Measurements from ENCODE around the gene FGD4. TPM values are rescaled to one million over a fixed set of nuclear protein-coding genes. Genes with fewer than 3 reads are reported as not detected.
"Not testable (repeated sequence)": the region's sequence is repeated elsewhere in the genome, so short reads cannot be mapped to it uniquely, and the experiment has no call there.

The FGD4 gene
- total RNA-seq, 2 donors from 2014 or later: 0.09 to 1.7 TPM

DNA sequence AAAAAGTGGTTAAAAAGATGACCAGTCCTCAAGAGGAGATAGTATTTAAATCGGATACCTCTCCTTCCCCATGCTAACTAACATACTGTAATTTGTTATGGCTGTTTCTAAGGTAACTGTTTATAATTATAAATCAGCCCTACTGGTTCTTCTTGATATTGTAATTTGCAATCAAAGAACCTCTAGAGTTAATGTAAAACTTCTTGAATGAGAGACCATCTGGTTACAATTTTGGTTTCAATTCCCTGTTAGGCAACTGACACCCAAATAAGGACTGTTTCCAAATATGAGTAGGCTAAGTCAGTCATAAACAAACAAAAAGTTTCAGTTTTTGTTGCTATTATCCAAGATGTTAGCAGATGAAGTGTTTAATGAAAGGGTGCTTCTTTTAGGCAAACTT is 159.5 kb downstream of the FGD4 start:
- DNase-seq: no peak
- no peaks in the 10 kb centered on the region for H3K4me1 Mint-ChIP-seq (ENCODE audit: low read depth)
- no peak overlapping the region for H3K27ac Mint-ChIP-seq
- no peak overlapping the region for H3K4me3 Mint-ChIP-seq
- H3K9me3 Mint-ChIP-seq: no peaks in the 10 kb centered on the region
- H3K27me3 Mint-ChIP-seq (ENCODE audit: low read depth): no peaks in the 10 kb centered on the region
- ATAC-seq (replicated peaks in 1 of 2): peak; percentile 64 to 68
- no peaks in the 10 kb centered on the region for H3K36me3 Mint-ChIP-seq (ENCODE audit: insufficient read depth in 2 of 2)

GRCh38 chr12:32559434-32559833 is 160.1 kb downstream of the FGD4 start:
- Mint-ChIP-seq H3K36me3 (ENCODE audit: insufficient read depth in 2 of 2) (no peaks in the 10 kb centered on the region), H3K27ac (no peak overlapping the region), H3K4me3 (no peak overlapping the region), H3K9me3 (no peaks in the 10 kb centered on the region), H3K27me3 (ENCODE audit: low read depth) (no peaks in the 10 kb centered on the region), H3K4me1 (ENCODE audit: low read depth) (no peaks in the 10 kb centered on the region)
- ATAC-seq (replicated peaks in 1 of 2) (no peak), DNase-seq (no peak)

DNA sequence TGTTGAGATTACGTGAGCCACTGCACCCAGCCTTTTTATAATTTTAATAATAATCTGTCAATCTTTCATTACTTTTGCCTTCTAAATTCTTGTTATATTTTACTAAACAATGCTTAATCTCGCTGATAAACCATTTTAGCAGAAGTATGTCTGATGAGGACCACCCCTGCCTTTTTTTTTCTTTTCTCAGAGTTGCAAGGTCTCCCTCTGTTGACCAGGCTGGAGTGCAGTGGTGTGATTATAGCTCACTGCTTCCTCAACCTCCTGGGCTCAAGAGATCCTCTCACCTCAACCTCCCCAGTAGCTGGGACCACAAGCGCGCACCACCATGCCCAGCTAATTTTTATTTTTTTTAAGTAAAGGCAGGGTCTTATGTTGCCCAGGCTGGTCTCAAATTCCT is 161.2 kb downstream of the FGD4 start:
- Mint-ChIP-seq H3K4me1 (ENCODE audit: low read depth) (no peaks in the 10 kb centered on the region), H3K27me3 (ENCODE audit: low read depth) (no peaks in the 10 kb centered on the region), H3K36me3 (ENCODE audit: insufficient read depth in 2 of 2) (no peaks in the 10 kb centered on the region), H3K9me3 (no peaks in the 10 kb centered on the region), H3K27ac (no peak overlapping the region), H3K4me3 (no peak overlapping the region)
- ATAC-seq (replicated peaks in 1 of 2) (no peak), DNase-seq (no peak)

DNA sequence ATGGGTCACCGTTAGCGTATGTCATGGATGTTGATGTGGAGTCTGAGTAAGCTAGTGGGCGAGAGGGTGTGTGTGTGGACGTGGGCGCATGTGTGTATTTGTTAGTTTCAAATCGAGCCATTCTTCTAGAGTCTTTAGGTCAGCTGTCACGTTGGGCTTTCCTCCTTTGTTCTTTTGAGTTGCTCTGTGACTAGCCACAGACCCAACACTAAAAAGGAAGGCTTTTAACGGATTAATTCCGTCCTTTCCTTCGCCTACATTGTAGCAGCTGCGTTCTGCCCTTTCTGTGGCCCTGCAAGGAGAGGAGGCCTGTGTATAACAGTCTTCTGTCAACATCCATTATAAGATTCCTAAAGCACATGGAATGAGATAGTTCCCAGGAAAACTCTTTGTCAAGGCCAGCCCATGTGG is 162.6 kb downstream of the FGD4 start:
- no peaks in the 10 kb centered on the region for H3K9me3 Mint-ChIP-seq
- H3K4me1 Mint-ChIP-seq (ENCODE audit: low read depth): no peaks in the 10 kb centered on the region
- DNase-seq (no peak), ATAC-seq (replicated peaks in 1 of 2) (peak in 1 of 2 donors; percentile 21)
- H3K27ac Mint-ChIP-seq: no peak overlapping the region
- H3K36me3 Mint-ChIP-seq (ENCODE audit: insufficient read depth in 2 of 2): no peaks in the 10 kb centered on the region
- H3K4me3 Mint-ChIP-seq: no peak overlapping the region
- no peaks in the 10 kb centered on the region for H3K27me3 Mint-ChIP-seq (ENCODE audit: low read depth)

- H3K4me1 Mint-ChIP-seq (ENCODE audit: low read depth); H3K9me3 Mint-ChIP-seq; H3K27me3 Mint-ChIP-seq (ENCODE audit: low read depth); ATAC-seq (replicated peaks in 1 of 2); H3K36me3 Mint-ChIP-seq (ENCODE audit: insufficient read depth in 2 of 2); H3K27ac Mint-ChIP-seq; H3K4me3 Mint-ChIP-seq; DNase-seq: not testable (repeated sequence)
Observed at GRCh38 chr12:32562413-32562812, 163.1 kb downstream of the FGD4 start.

DNA sequence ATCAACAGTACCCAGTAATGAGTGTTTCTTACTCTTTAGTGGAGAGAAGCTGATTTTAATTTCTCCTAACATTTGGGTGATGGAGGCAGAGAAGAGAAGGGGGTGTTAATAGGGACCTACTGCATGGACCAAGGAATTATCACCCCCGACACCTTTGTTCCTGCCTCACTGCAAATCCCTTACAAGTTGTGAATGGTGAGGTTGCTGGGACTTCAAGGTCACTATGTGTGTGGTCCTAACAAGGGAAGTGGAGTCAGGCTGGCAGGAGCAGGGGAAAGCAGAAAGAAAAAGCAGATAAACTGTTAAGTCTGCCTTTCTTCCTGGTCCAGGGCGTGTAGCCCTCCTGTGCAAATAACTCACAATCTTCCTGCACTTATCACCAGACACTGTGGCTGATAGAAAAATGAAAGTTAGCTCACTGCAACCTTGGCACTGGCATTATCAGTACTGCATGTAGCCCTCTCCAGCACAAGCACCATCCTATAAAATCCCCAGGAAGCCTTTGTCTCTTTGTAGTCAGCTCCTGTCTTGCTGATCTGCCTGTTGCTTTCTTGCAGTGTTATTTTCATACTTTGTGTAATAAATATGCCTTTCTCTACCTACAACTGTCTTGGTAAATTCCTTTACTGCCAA is 167.4 kb downstream of the FGD4 start:
- H3K27me3 Mint-ChIP-seq (ENCODE audit: low read depth): no peaks in the 10 kb centered on the region
- H3K9me3 Mint-ChIP-seq: no peaks in the 10 kb centered on the region
- H3K4me1 Mint-ChIP-seq (ENCODE audit: low read depth): no peaks in the 10 kb centered on the region

GRCh38 chr12:32567296-32567674 is 167.9 kb downstream of the FGD4 start:
- Mint-ChIP-seq H3K4me1 (ENCODE audit: low read depth) (no peaks in the 10 kb centered on the region), H3K9me3 (no peaks in the 10 kb centered on the region), H3K36me3 (ENCODE audit: insufficient read depth in 2 of 2) (no peaks in the 10 kb centered on the region), H3K4me3 (no peak overlapping the region), H3K27me3 (ENCODE audit: low read depth) (no peaks in the 10 kb centered on the region), H3K27ac (no peak overlapping the region)
- no peak for ATAC-seq (replicated peaks in 1 of 2)
- DNase-seq: no peak

More for the DNA sequence above, 167.4 kb downstream of the FGD4 start:
- no peak overlapping the region for H3K27ac Mint-ChIP-seq
- no peaks in the 10 kb centered on the region for H3K36me3 Mint-ChIP-seq (ENCODE audit: insufficient read depth in 2 of 2)
- H3K4me3 Mint-ChIP-seq: no peak overlapping the region
- DNase-seq (no peak), ATAC-seq (replicated peaks in 1 of 2) (no peak)

GRCh38 chr12:32568228-32568627 is 168.9 kb downstream of the FGD4 start:
- Mint-ChIP-seq H3K27me3 (ENCODE audit: low read depth) (no peaks in the 10 kb centered on the region), H3K36me3 (ENCODE audit: insufficient read depth in 2 of 2) (no peaks in the 10 kb centered on the region), H3K4me1 (ENCODE audit: low read depth) (no peaks in the 10 kb centered on the region), H3K4me3 (no peak overlapping the region), H3K9me3 (no peaks in the 10 kb centered on the region), H3K27ac (no peak overlapping the region)
- no peak for ATAC-seq (replicated peaks in 1 of 2)
- DNase-seq: no peak

- Mint-ChIP-seq H3K36me3 (ENCODE audit: insufficient read depth in 2 of 2) (no peaks in the 10 kb centered on the region), H3K27ac (no peak overlapping the region), H3K27me3 (ENCODE audit: low read depth) (no peaks in the 10 kb centered on the region), H3K9me3 (no peaks in the 10 kb centered on the region), H3K4me3 (no peak overlapping the region), H3K4me1 (ENCODE audit: low read depth) (no peaks in the 10 kb centered on the region)
- no peak for DNase-seq
- no peak for ATAC-seq (replicated peaks in 1 of 2)
Observed at GRCh38 chr12:32569259-32569658, 169.9 kb downstream of the FGD4 start.

DNA sequence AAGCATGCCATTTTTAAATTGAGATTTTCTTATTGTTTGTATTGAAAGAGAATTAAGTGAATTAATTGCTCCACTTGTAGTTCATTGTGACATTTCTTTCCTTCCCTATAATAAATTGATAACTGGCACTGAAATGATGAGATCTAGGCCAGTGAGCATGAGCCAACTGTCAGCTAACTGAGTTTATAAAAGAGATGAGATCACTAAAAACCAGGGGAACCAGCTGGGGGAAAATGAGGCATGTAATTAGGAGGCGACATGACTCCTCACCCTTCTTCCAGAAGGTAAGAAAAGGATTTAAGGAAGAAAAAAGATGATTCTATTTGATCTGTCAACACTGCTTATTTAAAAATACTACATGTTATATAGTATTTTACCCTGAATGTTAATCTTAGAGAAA is 175.2 kb downstream of the FGD4 start:
- no peaks in the 10 kb centered on the region for H3K4me1 Mint-ChIP-seq (ENCODE audit: low read depth)
- no peaks in the 10 kb centered on the region for H3K36me3 Mint-ChIP-seq (ENCODE audit: insufficient read depth in 2 of 2)
- H3K4me3 Mint-ChIP-seq: no peak overlapping the region
- H3K9me3 Mint-ChIP-seq: peaks cover 0 to 3% of the 10 kb centered on the region in 2 donors
- H3K27ac Mint-ChIP-seq: no peak overlapping the region
- ATAC-seq (replicated peaks in 1 of 2) (no peak), DNase-seq (no peak)
- peaks cover 6% of the 10 kb centered on the region for H3K27me3 Mint-ChIP-seq (ENCODE audit: low read depth)

GRCh38 chr12:32577328-32577727 is 178.0 kb downstream of the FGD4 start:
- Mint-ChIP-seq H3K36me3 (ENCODE audit: insufficient read depth in 2 of 2) (no peaks in the 10 kb centered on the region), H3K4me3 (no peak overlapping the region), H3K4me1 (ENCODE audit: low read depth) (peaks cover 7% of the 10 kb centered on the region), H3K27ac (no peak overlapping the region), H3K27me3 (ENCODE audit: low read depth) (peaks cover 6% of the 10 kb centered on the region), H3K9me3 (peaks cover 0 to 3% of the 10 kb centered on the region in 2 donors)
- no peak for DNase-seq
- ATAC-seq (replicated peaks in 1 of 2): no peak

GRCh38 chr12:32583534-32583933 is 184.2 kb downstream of the FGD4 start:
- H3K4me3 Mint-ChIP-seq: no peak overlapping the region
- H3K27me3 Mint-ChIP-seq (ENCODE audit: low read depth): no peaks in the 10 kb centered on the region
- H3K4me1 Mint-ChIP-seq (ENCODE audit: low read depth): peaks cover 49% of the 10 kb centered on the region
- DNase-seq (no peak), ATAC-seq (replicated peaks in 1 of 2) (peak; percentile 59 to 63)
- H3K27ac Mint-ChIP-seq: no peak overlapping the region
- no peaks in the 10 kb centered on the region for H3K36me3 Mint-ChIP-seq (ENCODE audit: insufficient read depth in 2 of 2)
- H3K9me3 Mint-ChIP-seq: peaks cover 2 to 4% of the 10 kb centered on the region in 2 donors

DNA sequence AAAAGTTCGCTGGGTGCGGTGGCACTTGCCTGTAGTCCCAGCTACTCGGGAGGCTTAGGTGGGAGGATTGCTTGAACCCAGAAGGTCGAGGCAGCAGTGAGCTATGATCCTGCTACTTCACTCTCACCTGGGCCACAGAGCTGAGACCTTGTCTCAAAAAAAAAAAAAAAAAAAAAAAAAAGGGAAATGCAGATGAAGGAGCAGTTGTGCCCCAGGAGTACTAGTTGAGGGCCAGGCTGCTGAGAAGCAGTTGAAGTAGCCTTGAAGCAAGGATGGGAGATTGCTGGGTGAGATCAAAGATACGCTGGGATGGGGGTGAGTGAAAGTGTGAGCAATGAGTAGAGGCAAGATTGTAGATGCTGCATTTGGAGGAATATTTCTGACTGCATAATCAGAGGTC is 186.3 kb downstream of the FGD4 start:
- Mint-ChIP-seq H3K9me3 (peaks cover 2 to 4% of the 10 kb centered on the region in 2 donors), H3K27me3 (ENCODE audit: low read depth) (no peaks in the 10 kb centered on the region)

DNA sequence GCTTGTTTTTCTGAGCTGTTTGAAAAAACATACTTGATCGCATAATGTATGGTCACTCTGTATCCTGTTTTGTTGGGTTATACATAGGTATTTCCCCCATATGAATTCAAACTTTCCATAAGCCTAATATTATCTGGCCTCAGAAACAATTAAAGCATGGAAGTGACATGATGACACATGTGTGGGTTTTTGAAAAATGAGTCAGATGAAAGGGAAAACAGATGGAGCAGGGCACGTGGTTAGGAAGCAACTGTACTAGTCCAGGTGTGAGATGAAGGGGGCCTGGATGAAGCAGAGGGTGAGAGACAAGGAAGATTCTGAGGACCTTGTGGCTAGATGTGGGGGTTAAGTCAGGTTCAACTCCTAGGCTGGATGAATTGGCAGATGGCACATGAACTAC is 187.0 kb downstream of the FGD4 start:
- H3K27ac Mint-ChIP-seq: no peak overlapping the region
- H3K9me3 Mint-ChIP-seq: peaks cover 2 to 4% of the 10 kb centered on the region in 2 donors
- DNase-seq (no peak), ATAC-seq (replicated peaks in 1 of 2) (no peak)
- peak overlapping the region in 1 of 2 donors; percentile 6 for H3K4me3 Mint-ChIP-seq
- peaks cover 69% of the 10 kb centered on the region for H3K4me1 Mint-ChIP-seq (ENCODE audit: low read depth)
- no peaks in the 10 kb centered on the region for H3K36me3 Mint-ChIP-seq (ENCODE audit: insufficient read depth in 2 of 2)
- H3K27me3 Mint-ChIP-seq (ENCODE audit: low read depth): no peaks in the 10 kb centered on the region

More for the DNA sequence above, 186.3 kb downstream of the FGD4 start:
- DNase-seq (no peak), ATAC-seq (replicated peaks in 1 of 2) (no peak)
- Mint-ChIP-seq H3K4me3 (no peak overlapping the region), H3K27ac (peak overlapping the region; percentile 30), H3K36me3 (ENCODE audit: insufficient read depth in 2 of 2) (no peaks in the 10 kb centered on the region), H3K4me1 (ENCODE audit: low read depth) (peaks cover 63% of the 10 kb centered on the region)

All from activated T-cell treated with anti-CD3 and anti-CD28 coated beads, Interleukin-2, amount 50 U/mL, for 72 hours (primary cell).